Measurements from ENCODE around the gene LRIT3.
"Not testable (repeated sequence)": the region's sequence is repeated elsewhere in the genome, so short reads cannot be mapped to it uniquely, and the experiment has no call there.

Gene LRIT3

GRCh38 chr4:109850601-109851000 lies 2.7 kb downstream of the LRIT3 start:
- no peak for TF ChIP-seq CTCF (conservative IDR thresholded peaks at IDR 0.05)
- H3K27ac ChIP-seq, result no peak overlapping the region

GRCh38 chr4:109859426-109860300 lies 11.8 kb downstream of the LRIT3 start:
- H3K27ac ChIP-seq, result not testable (repeated sequence)

- TF ChIP-seq CTCF (conservative IDR thresholded peaks at IDR 0.05), result no peak
- no peak overlapping the region for H3K27ac ChIP-seq
These were observed 13.4 kb downstream of the LRIT3 start for GRCh38 chr4:109861271-109861670.

- TF ChIP-seq CTCF (conservative IDR thresholded peaks at IDR 0.05), result no peak
These were observed 14.1 kb downstream of the LRIT3 start for GRCh38 chr4:109861916-109862511.

GRCh38 chr4:109864134-109864533 lies 16.2 kb downstream of the LRIT3 start:
- H3K27ac ChIP-seq, result no peak overlapping the region
- no peak for TF ChIP-seq CTCF (conservative IDR thresholded peaks at IDR 0.05)

More at GRCh38 chr4:109861916-109862511, 14.1 kb downstream of the LRIT3 start:
- H3K27ac ChIP-seq, result no peak overlapping the region

GRCh38 chr4:109870061-109870460 lies 22.2 kb downstream of the LRIT3 start:
- no peak overlapping the region for H3K27ac ChIP-seq
- no peak for TF ChIP-seq CTCF (conservative IDR thresholded peaks at IDR 0.05)

- TF ChIP-seq CTCF (conservative IDR thresholded peaks at IDR 0.05), result no peak
- H3K27ac ChIP-seq, result no peak overlapping the region
These were observed 24.2 kb downstream of the LRIT3 start for GRCh38 chr4:109872065-109872464.
